SK-N-MC (cell line): ENCODE measurements around the gene C6orf118.

Source experiments
- FOXP2 ChIP-seq: optimal IDR thresholded peaks from 2 replicates; pipeline ENCODE3; 2011; ENCODE audit warnings: mild to moderate bottlenecking, moderate library complexity; ENCODE audit not compliant: insufficient read depth; ENCODE audit errors: extremely low read length, control extremely low read depth
- POLR2AphosphoS5 ChIP-seq: IDR thresholded peaks from 2 replicates; pipeline ENCODE4 v1.6.1; 2012; ENCODE audit warnings: mild to moderate bottlenecking, low read depth, low read length, borderline replicate concordance

DNA sequence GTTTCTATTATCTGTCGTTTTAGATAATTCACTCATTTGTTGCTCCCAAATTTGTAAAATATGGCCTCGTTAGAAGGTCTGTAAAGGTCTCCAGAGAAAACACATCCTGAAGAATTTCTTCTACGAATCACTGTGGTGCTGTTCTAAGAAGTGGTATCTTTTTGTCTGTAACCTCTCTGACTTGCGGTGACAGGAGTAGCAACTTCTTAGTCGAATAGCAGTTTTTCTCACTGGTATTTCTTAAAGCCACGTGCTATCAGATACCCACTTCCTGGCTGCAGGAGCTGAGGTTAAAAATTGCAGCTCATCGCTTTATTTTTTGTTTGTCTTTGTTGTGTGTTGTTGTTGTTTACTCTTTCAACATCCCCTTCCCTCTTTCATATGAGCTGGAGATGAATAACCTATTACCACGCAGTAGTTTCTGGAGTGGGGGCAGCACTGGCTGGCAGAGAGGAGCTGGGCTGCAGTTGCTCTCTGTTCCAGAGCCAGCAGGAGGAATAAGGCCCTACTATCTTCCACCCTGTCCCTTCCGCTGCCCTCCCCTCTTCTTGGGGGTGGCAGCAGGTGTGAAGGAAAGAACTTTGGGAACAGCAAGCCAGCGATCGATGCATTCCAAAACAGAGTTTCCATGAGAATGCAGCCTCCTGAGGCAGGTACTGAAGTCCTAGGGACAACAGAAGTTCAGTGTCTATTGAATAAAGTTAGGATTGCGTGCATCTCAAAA, 64.7 kb downstream of the C6orf118 start:
- TF ChIP-seq POLR2AphosphoS5: no peak
- TF ChIP-seq FOXP2: no peak
